Upper lobe of left lung (tissue), 4 donors: Measurements from ENCODE around the gene VKORC1.

Source experiments
- POLR2A ChIP-seq, 4 donors: fragments of 450-650 bp; IDR thresholded peaks; one replicate each; pipeline ENCODE4 v1.5.1; 2016 to 2017; ENCODE audit warnings: antibody characterized with exemption in 4 of 4, mild to moderate bottlenecking in 2 of 4
- POLR2AphosphoS5 ChIP-seq, 2 donors: sonication (generic); formaldehyde crosslinking; IDR thresholded peaks; one replicate each; pipeline ENCODE4 v1.5.1; 2017; ENCODE audit warnings: antibody characterized with exemption in 2 of 2

DNA sequence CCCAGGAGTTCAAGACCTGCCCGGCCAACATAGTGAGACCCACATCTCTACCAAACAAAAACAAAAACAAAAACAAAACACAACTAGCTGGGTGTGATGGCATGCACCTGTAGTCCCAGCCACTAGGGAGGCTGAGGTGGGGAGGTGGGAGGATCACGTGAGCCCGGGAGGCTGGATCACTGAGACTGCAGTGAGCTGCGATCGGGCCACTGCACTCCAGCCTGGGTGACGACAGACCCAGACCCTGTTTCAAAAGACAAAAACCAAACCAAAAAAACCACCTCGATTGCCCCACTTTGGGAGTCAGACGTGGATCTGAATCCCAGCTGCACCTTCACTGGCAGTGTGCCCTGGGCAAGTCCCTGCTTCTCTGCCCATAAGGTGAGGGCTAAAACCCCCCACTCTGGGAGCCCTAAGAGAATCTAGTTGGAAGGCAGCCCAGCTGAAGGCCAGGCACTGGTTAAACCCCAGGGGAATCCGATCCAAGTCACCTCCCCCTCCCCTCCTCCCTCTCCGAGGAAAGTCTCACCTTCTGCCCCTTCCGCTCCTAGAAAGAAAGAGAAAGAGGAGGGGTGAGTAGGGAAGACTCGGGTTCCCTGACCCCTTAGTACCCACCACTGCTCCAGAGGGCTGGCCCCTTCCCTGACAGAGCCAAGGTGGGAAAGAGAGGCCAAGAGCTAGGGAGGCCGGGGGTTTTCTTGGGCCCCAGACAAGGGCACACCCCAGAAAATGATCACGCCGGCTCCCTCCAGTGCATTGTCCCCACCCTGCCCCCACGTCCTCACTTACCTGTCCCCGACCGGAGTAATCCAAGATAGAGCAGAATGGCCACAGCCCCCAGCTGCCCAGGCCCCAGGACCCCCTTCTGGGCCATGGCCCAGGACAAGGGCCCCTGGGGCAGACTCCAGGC, 40.3 kb upstream of the VKORC1 start:
- peak in 2 of 4 donors; percentile 54 to 67 for TF ChIP-seq POLR2A (IDR thresholded peaks at IDR 0.05)
- TF ChIP-seq POLR2AphosphoS5 (IDR thresholded peaks at IDR 0.05) = peak; percentile 13 to 63
